ENCODE data around the gene DYNLT3.

DNA sequence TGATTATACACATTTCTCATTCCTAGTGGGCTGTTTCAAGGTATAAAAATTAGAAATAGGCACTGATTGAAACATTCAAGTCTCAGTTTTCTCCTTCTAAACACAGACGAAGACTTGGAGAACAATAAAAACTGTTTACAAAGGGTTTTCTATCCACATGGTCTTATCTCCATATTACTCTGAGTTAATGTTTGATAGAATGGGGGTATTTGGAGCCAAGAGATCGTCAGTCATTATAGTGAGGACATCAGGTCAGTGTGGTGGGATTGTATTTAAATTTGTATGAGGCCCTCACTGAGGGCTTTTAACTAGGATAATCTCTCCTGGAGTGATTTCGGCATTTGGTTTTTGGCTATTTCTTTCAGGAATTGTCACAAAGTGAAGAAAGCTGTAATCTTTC is 16.4 kb upstream of the DYNLT3 start:
- TF ChIP-seq, protein P1, sequence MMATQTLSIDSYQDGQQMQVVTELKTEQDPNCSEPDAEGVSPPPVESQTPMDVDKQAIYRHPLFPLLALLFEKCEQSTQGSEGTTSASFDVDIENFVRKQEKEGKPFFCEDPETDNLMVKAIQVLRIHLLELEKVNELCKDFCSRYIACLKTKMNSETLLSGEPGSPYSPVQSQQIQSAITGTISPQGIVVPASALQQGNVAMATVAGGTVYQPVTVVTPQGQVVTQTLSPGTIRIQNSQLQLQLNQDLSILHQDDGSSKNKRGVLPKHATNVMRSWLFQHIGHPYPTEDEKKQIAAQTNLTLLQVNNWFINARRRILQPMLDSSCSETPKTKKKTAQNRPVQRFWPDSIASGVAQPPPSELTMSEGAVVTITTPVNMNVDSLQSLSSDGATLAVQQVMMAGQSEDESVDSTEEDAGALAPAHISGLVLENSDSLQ (IDR thresholded peaks at IDR 0.05) = no peak
- TF ChIP-seq ZNF384 (IDR thresholded peaks at IDR 0.05) (no peak), HDGF (IDR thresholded peaks at IDR 0.05; ENCODE audit: borderline replicate concordance) (no peak), BHLHE40 (IDR thresholded peaks at IDR 0.05; ENCODE audit: borderline replicate concordance) (no peak), CTBP1 (IDR thresholded peaks at IDR 0.05; ENCODE audit: borderline replicate concordance) (no peak), L3MBTL2 (conservative IDR thresholded peaks at IDR 0.05) (no peak), SP1 (IDR thresholded peaks at IDR 0.05) (no peak), LEF1 (IDR thresholded peaks at IDR 0.05; ENCODE audit: borderline replicate concordance) (no peak), FOXA1 (IDR thresholded peaks at IDR 0.05) (no peak), FOXM1 (IDR thresholded peaks at IDR 0.05; ENCODE audit: borderline replicate concordance) (no peak)
